Measurements from ENCODE around the gene ANK3.
"Not testable (repeated sequence)": the region's sequence is repeated elsewhere in the genome, so short reads cannot be mapped to it uniquely, and the experiment has no call there.

The ANK3 gene

DNA sequence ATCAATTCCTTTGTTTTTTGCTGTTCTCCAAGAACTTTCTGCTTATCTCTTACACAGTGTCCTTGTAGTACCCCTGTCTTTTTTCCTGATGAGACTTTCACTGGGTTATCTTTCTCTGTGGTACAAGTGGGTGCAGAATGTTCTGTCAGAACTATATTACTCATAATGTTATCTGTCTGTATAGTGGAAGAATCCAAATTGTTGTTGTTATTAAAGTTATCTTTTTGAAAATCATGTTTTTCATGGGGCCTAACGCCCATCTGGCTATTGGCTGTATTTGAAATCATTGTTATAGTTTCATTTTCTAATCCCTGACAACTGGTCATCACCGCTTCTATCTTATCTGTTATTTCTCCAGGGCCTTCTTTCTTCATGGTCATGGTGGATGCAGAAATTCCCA lies 320.4 kb downstream of the ANK3 start:
- no peak for DNase-seq

GRCh38 chr10:60050366-60050765 lies 339.3 kb downstream of the ANK3 start:
- DNase-seq: no peak

DNA sequence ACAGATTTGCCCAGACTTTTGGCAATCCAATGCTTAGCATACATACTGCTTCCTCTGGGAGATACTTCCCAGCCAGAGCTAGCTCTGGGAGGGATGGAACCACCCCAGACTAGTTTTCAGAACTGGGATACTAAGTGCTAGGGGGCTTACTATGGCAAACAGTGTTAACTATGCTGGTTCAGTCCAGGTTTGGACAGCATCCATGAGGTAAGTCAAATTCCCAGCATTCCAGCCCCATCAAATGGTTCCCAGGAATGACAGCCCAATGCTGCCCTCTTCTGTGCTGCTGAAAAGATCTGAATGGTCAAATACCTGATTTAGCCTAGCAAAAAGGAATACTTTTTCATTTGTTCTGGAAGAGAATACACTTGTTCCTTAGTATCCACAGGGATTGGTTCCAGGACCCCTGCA lies 341.6 kb downstream of the ANK3 start:
- no peak for DNase-seq

DNA sequence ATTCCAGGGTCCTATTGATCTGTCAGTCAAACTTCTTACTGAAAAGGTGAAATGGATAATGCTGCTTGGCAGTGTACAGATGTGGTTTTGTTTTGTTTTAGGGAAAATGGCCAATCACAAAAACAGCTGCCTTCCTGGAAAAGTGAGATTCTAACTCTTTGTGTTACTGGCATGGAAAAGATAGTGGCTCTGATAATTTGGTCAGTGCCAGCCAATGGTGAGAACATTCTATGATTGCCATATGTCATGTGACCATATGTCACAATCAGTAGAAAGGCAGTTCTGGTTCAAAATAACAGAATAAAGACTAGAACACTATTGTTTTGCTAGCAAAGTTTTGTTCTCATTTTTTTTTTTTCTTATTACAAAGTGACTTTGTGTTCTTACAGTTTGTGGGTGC lies 344.1 kb downstream of the ANK3 start:
- DNase-seq: no peak

DNA sequence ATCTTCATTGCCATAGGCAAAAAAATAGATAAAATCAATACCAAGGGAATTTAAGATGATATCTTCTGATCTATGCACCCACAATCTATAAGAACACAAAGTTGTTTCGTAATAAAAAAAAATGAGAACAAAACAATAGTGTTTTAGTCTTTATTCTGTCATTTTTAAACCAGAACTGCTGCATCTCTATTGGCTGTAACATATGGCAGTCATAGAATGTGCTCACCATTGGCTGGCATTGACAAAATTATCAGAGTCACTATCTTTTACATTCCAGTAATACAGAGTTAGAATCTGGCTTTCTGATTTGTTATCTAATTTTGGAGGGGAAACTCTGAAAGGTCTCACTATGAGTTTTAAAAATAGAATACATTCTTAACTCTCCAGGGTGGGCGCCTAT lies 344.7 kb downstream of the ANK3 start:
- no peak for DNase-seq

DNA sequence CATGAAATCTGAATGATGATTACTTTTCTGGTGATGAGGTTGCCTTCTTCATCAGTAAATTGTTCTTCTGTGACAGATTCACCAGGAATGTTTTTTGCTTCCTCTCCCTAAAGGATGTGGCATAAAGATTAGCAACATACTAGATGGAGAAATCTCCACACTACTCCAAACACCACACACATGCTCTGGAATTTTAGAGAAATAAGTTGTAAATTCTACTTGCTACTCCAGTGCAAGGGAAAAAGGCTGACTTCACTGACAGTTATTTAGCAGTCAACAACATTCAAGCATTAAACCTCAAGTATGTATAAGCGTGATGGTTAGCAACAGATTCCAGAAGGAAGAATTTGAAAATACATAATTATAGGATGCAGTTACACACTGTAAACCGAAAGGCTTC lies 345.4 kb downstream of the ANK3 start:
- no peak for DNase-seq

GRCh38 chr10:60043561-60044241 lies 346.0 kb downstream of the ANK3 start:
- DNase-seq: no peak

GRCh38 chr10:60042914-60043313 lies 346.8 kb downstream of the ANK3 start:
- no peak for DNase-seq

DNA sequence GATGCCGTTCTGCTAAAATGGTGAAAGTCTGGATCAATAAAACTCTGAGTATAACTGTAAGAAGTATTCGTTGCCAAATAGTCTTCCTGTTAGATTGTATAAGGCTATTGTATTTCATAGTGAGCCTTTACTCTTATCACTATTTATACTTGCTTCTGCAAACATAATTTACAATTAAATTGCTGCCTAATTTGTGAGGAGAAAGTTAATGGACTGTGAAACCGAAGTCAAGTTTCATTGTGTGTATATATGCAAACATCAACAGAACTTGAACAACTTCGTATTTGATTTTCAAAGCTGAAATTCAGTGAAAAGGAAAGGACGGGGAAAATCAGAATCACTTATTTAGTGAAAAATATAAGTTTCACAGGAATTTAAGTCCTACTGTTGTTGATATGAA lies 347.4 kb downstream of the ANK3 start:
- peak; percentile 77 for DNase-seq

DNA sequence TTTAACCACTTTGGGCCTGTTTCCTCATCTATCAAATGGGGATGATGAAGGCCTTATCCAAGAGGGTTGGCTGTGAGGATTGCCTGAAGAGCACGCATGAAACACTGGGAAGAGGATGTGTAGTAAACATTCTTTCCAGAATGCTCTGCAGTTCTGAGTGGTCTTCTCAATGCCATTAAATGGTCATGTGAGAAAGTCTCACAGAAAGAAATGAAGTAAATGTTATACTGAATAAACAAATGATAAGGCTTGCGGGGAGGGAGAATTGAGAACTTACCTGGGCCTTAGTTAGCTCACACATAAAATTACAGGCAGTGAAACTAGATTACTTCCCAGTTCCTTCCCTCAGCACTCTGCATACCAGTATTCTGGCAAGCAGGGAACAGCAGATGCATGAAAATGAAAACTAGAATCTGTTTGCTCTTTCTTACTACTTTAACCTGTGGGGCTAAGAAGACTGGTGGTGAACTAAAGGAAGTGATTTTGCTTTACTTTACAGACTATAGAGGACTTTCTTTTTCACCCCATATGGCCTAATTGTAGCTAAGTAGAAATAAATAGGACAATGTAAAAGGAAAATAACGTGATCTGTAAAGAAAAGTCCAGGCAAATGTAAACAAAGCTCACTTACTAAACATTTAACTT lies 348.1 kb downstream of the ANK3 start:
- no peak for DNase-seq

- DNase-seq: no peak
Measured at GRCh38 chr10:60040014-60040662, 349.5 kb downstream of the ANK3 start.

DNA sequence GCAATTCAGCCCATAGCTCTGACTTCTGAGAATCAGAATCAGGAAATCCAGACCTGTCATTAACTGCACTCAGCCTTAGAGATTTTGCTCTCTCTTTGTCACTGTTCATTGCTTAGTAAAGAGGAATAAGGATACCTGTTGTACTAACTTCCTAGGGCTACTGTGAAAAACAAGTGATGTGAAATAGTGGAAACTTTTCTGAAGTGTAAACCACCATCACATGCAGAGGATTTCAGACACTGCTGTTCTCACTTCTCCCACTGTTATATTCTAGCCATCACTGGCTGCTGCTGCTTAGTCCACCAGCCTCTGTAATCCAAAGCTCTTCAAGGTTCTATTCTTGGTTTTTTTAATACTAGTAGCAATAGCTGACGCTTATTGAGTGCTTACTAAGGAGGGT lies 353.7 kb downstream of the ANK3 start:
- DNase-seq: no peak

DNA sequence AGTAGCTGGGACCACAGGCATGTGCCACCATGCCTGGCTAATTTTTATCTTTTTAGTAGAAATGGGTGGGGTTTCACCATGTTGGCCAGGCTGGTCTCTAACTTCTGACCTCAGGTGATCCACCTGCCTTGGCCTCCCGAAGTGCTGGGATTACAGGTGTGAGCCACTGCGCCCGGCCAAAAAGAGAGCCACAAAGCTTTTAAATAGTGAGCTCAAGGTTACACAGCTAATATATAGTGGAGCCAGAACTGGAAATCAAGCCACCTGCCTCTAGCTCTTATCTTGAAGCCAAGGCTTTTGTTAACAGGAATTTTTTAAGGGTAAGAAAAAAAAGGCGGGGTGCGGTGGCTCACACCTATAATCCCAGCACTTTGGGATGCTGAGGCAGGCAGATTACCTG lies 354.3 kb downstream of the ANK3 start:
- not testable (repeated sequence) for DNase-seq

DNA sequence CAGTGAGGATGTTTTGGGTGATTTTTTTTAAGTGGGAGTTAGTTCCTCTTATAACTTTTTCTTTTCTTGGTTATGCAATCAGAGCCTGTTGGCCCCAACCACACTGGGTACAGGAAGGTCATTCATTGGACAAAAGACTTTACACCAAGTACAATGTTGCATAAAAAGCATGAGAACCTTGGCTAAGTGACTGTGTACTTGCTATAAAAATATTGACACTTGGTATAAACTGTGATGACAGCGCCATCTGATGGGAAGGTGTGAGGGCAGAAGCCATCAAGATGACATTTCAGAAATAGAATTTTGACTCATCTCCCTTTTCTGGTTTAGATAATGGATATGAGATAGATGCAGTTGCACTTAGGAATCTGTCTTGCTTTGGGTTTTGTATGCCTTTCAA lies 357.0 kb downstream of the ANK3 start:
- DNase-seq: peak; percentile 70

- DNase-seq: no peak
Measured at GRCh38 chr10:60031664-60032063, 358.0 kb downstream of the ANK3 start.

DNA sequence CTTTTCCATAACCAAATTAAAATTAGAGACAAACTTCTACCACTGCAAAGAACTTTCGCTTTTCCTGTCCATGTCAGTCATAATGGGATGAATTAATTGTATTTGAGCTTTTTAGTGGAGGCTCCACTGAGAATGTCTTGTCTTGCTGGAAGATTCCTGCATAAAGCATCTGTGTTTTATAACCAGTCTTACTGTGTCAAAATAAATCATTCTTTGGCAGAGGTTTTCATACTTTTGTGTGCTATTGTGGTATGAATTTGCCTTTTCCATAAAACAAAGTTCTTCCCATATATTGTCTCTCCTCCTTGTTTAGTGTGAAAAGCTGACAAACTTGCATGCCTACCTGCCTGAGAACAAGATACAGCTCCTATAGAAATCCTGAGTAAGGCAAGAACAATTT lies 358.5 kb downstream of the ANK3 start:
- no peak for DNase-seq

DNA sequence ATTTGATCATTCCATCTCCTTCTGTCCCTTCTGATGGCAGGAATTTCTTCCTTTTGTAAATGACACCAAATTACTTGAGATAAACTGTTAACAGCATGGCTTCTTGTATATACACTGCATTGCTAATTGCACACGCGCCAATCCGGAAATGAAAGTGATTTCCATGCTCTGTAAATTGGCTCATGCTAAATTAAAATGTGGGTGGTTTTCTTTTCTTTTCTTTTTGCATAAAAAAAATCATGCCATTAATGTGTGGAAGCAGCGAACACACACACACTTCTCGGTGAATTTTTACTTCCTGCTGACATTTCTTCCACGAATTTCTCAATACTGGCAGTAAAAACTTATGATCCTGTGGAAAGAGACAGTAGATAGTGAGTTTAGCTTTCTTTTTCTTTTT lies 360.2 kb downstream of the ANK3 start:
- no peak for DNase-seq

- DNase-seq: no peak
Measured at GRCh38 chr10:60028081-60028480, 361.6 kb downstream of the ANK3 start.

DNA sequence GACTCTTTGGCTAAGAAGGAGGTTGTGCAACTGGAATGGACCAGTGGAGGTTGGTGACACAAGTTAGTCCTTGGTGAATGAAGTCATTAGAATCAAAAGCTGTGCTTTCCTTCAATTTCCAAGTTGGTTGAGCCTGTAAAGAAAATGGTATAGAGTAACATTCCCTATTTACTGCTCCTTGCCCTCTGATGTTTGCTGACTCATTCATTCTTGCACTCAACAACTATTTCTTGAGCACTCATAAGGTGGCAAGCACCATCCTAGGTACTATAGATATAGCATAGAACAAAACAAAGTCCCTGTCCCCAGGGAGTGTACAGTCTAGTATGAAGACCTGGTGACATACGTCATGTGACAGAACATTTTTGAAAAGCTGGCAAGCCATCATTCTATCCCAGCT lies 364.4 kb downstream of the ANK3 start:
- DNase-seq: no peak

DNA sequence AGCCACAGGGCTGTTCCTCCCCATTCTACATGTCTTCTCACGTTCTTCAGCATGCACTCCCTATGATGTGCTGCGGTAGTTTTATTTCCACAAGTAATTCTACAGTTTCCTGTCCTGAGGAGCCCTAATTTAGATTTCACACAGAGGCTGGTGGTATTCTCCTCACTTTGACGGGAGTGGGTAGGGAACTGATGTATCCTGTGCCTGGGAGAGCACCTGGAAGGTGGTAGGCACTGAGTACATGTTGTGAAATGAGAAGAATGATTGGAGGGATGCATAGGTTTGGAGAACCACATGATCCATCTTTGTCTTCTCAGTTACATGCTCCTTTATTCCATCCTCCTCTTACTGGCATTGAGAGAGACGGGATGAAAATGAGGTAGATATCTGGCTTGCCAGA lies 365.2 kb downstream of the ANK3 start:
- no peak for DNase-seq

GRCh38 chr10:60023155-60023877 lies 366.4 kb downstream of the ANK3 start:
- no peak for DNase-seq

DNA sequence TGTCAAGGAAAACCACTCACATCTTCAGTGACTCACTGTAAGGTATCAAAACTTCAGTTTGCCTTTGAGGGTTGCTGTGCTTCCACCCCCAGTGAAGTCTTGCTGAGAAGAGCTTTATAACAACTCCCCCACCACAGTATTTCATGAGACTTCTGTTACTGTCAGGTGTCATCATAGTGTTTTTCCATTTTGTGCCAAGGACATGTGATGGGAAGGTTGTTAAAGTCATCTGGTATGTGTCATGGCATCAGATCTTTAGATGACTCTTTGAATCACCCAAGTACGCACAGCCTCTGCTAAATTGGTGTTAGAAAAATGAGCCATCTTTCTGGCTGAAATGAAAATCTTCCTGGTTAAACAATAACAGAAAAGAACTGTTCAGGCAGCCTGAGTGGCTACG lies 368.3 kb downstream of the ANK3 start:
- no peak for DNase-seq

DNA sequence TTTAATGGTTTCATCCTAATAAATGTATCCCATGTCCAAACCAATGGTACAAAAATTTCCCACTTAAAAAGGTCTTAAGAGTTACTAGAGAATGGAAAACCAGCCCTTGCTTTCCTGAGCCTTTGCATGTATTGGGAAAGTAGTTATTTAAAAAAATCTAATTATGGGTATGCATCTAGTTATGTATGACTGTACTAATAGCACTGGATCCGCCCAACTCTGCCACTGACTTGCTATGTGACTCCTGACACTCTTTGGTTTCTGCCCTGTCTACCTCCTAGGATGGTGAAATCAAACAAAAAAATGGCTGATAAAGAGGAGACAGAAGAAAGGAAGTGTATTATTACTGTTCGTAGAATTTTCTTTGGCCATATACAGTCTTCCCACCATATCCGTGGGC lies 372.9 kb downstream of the ANK3 start:
- no peak for DNase-seq
